H9 (cell line): ENCODE measurements around the gene OPTN. TPM values are rescaled to one million over a fixed set of nuclear protein-coding genes. Genes with fewer than 3 reads are reported as not detected.

Experiments used
- DNase-seq: peaks from one replicate; pipeline ENCODE4 v3.0.0-alpha.2; 2017
- H2AFZ ChIP-seq: one replicate; pipeline ENCODE4 v1.6.1; 2013; ENCODE audit warnings: mild to moderate bottlenecking, low read length, control low read depth, moderate library complexity
- H2AK5ac ChIP-seq: 2 replicates; pipeline ENCODE4 v1.6.1; 2013; ENCODE audit warnings: low read length, control low read depth, mixed read lengths; ENCODE audit not compliant: insufficient read length
- H2BK120ac ChIP-seq: one replicate; pipeline ENCODE4 v1.6.1; 2013; ENCODE audit warnings: low read depth, mild to moderate bottlenecking, low read length, control low read depth, inconsistent platforms; ENCODE audit not compliant: poor library complexity, severe bottlenecking
- H2BK12ac ChIP-seq: 2 replicates; pipeline ENCODE4 v1.6.1; 2013; ENCODE audit warnings: low read length, control low read depth, mixed read lengths, low read depth; ENCODE audit not compliant: insufficient read length
- H2BK15ac ChIP-seq: 2 replicates; pipeline ENCODE4 v1.6.1; 2013; ENCODE audit warnings: low read depth, low read length, control low read depth
- H2BK20ac ChIP-seq: one replicate; pipeline ENCODE4 v1.6.1; 2013; ENCODE audit warnings: low read depth, mild to moderate bottlenecking, low read length, control low read depth, inconsistent platforms; ENCODE audit not compliant: poor library complexity, severe bottlenecking
- H2BK5ac ChIP-seq: 2 replicates; pipeline ENCODE4 v1.6.1; 2013; ENCODE audit warnings: low read length, control low read depth, mixed read lengths; ENCODE audit not compliant: insufficient read length
- H3K14ac ChIP-seq: 2 replicates; pipeline ENCODE4 v1.6.1; 2013; ENCODE audit warnings: low read length, control low read depth; ENCODE audit not compliant: insufficient read depth
- H3K18ac ChIP-seq: 2 replicates; pipeline ENCODE4 v1.6.1; 2013; ENCODE audit warnings: low read depth, mild to moderate bottlenecking, mixed read lengths, low read length, control low read depth; ENCODE audit not compliant: insufficient read length
- H3K23ac ChIP-seq: 2 replicates; pipeline ENCODE4 v1.6.1; 2013; ENCODE audit warnings: low read length, control low read depth, mixed read lengths, low read depth; ENCODE audit not compliant: insufficient read length
- H3K23me2 ChIP-seq: 2 replicates; pipeline ENCODE4 v1.6.1; 2013; ENCODE audit warnings: low read depth, mild to moderate bottlenecking, mixed read lengths, low read length, control low read depth; ENCODE audit not compliant: insufficient read length, poor library complexity, severe bottlenecking
- H3K27ac ChIP-seq: 2 replicates; pipeline ENCODE4 v1.5.1; 2013; ENCODE audit warnings: low read length, control low read depth, mixed read lengths, low read depth; ENCODE audit not compliant: insufficient read length
- H3K27me3 ChIP-seq: 2 replicates; pipeline ENCODE4 v1.6.1; 2013; ENCODE audit warnings: low read length, control low read depth, inconsistent platforms; ENCODE audit not compliant: insufficient read depth
- H3K4ac ChIP-seq: 2 replicates; pipeline ENCODE4 v1.6.1; 2013; ENCODE audit warnings: low read depth, mild to moderate bottlenecking, control low read depth, inconsistent platforms, low read length, moderate library complexity
- H3K4me1 ChIP-seq: 2 replicates; pipeline ENCODE4 v1.6.1; 2013; ENCODE audit warnings: low read length, control low read depth, inconsistent platforms; ENCODE audit not compliant: insufficient read depth
- H3K4me2 ChIP-seq: 2 replicates; pipeline ENCODE4 v1.6.1; 2013; ENCODE audit warnings: low read length, control low read depth, mixed read lengths; ENCODE audit not compliant: insufficient read length, insufficient read depth
- H3K56ac ChIP-seq: 2 replicates; pipeline ENCODE4 v1.6.1; 2013; ENCODE audit warnings: low read depth, mild to moderate bottlenecking, mixed read lengths, low read length, control low read depth; ENCODE audit not compliant: insufficient read length
- H3K79me1 ChIP-seq: 2 replicates; pipeline ENCODE4 v1.6.1; 2013; ENCODE audit warnings: low read depth, mild to moderate bottlenecking, moderate library complexity, low read length, control low read depth, inconsistent platforms; ENCODE audit not compliant: insufficient read depth, poor library complexity, severe bottlenecking
- H3K79me2 ChIP-seq: 2 replicates; pipeline ENCODE4 v1.6.1; 2013; ENCODE audit warnings: low read length, control low read depth, inconsistent platforms; ENCODE audit not compliant: insufficient read depth
- H3K9ac ChIP-seq: 2 replicates; pipeline ENCODE4 v1.6.1; 2013; ENCODE audit warnings: low read length, control low read depth, mixed read lengths; ENCODE audit not compliant: insufficient read length; ENCODE audit errors: extremely low read depth
- H3K9me3 ChIP-seq: one replicate; pipeline ENCODE4 v1.6.1; 2013; ENCODE audit warnings: low read depth, low read length, inconsistent platforms; ENCODE audit not compliant: control insufficient read depth
- H3T11ph ChIP-seq: one replicate; pipeline ENCODE4 v1.6.1; 2013; ENCODE audit warnings: mild to moderate bottlenecking, low read length, control low read depth, inconsistent platforms
- H4K20me1 ChIP-seq: one replicate; pipeline ENCODE4 v1.6.1; 2013; ENCODE audit not compliant: control insufficient read depth, insufficient read length, insufficient read depth
- H4K5ac ChIP-seq: 2 replicates; pipeline ENCODE4 v1.6.1; 2013; ENCODE audit warnings: low read depth, mild to moderate bottlenecking, mixed read lengths, low read length, control low read depth; ENCODE audit not compliant: insufficient read length
- H4K8ac ChIP-seq: replicated peaks from 2 replicates; pipeline ENCODE4 v1.6.1; 2013; ENCODE audit warnings: low read length, control low read depth, mixed read lengths, low read depth; ENCODE audit not compliant: insufficient read length
- H4K91ac ChIP-seq: 2 replicates; pipeline ENCODE4 v1.6.1; 2013; ENCODE audit warnings: low read depth, mild to moderate bottlenecking, moderate library complexity, mixed read lengths, low read length, control low read depth; ENCODE audit not compliant: insufficient read length
- H3K27ac Mint-ChIP-seq, 3 experiments: 2 replicates in 2 of 3; 3 replicates in 1 of 3; pipeline ENCODE4 v1.8.0; 2020 to 2021; ENCODE audit warnings: mixed read lengths in 3 of 3, mild to moderate bottlenecking in 1 of 3, moderate library complexity in 1 of 3
- H3K27me3 Mint-ChIP-seq: 2 replicates; pipeline ENCODE4 v1.8.0; 2021; ENCODE audit warnings: low read depth, mild to moderate bottlenecking, moderate library complexity, mixed read lengths
- H3K36me3 Mint-ChIP-seq, 3 experiments: 2 replicates in 2 of 3; 3 replicates in 1 of 3; pipeline ENCODE4 v1.8.0; 2020 to 2021; ENCODE audit warnings: low read depth in 3 of 3, mixed read lengths in 3 of 3; ENCODE audit not compliant: insufficient read depth in 1 of 3
- H3K4me1 Mint-ChIP-seq, 2 experiments: 2 replicates each; pipeline ENCODE4 v1.8.0; 2020; ENCODE audit warnings: mixed read lengths in 2 of 2
- H3K4me3 Mint-ChIP-seq, 2 experiments: 2 replicates in 1 of 2; 3 replicates in 1 of 2; pipeline ENCODE4 v1.8.0; 2020 to 2021; ENCODE audit warnings: mild to moderate bottlenecking in 2 of 2, mixed read lengths in 2 of 2, moderate library complexity in 1 of 2
- H3K9me3 Mint-ChIP-seq, 2 experiments: 2 replicates in 1 of 2; 3 replicates in 1 of 2; pipeline ENCODE4 v1.8.0; 2020; ENCODE audit warnings: mild to moderate bottlenecking in 2 of 2, mixed read lengths in 2 of 2, moderate library complexity in 1 of 2
- CTCF ChIP-seq: fragments of 200-600 bp; sonication (generic); conservative IDR thresholded peaks from 3 replicates; pipeline ENCODE4 v1.8.0; 2021; ENCODE audit warnings: antibody characterized with exemption, mild to moderate bottlenecking
- WGBS: extraction: QIAGEN DNeasy Blood & Tissue Kit; methylation state at CpG from one replicate; pipeline ENCODE4 v1.1.7; 2013; ENCODE audit warnings: missing lambda C conversion rate, low lambda C conversion rate, mixed read lengths; ENCODE audit not compliant: insufficient read length; ENCODE audit errors: extremely low coverage; 5-methylcytosine and 5-hydroxymethylcytosine counted together
- total RNA-seq: library from RNA; stranded (reverse); gene quantifications from 2 replicates; pipeline ENCODE4 v1.2.1, GENCODE V29; 2021

The OPTN gene
- total RNA-seq, 1 experiment from 2014 or later: 16.1 TPM

- H4K8ac ChIP-seq: no peak overlapping the region
These were observed 45.1 kb upstream of the OPTN start for GRCh38 chr10:13054844-13055243.

More at GRCh38 chr10:13054844-13055243, 45.1 kb upstream of the OPTN start:
- Histone ChIP-seq H3K9me3 (no peaks in the 10 kb centered on the region), H3K4me1 (peaks cover 7% of the 10 kb centered on the region; the same call in 1 of the 2 replicates), H3K79me1 (no peaks in the 10 kb centered on the region), H2BK5ac (no peak overlapping the region), H2BK15ac (no peak overlapping the region), H4K20me1 (no peaks in the 10 kb centered on the region), H3K4ac (no peak overlapping the region), H3K56ac (no peak overlapping the region), H2BK120ac (no peak overlapping the region), H3K23ac (no peak overlapping the region), H3K14ac (no peak overlapping the region), H3K79me2 (no peaks in the 10 kb centered on the region), H3K18ac (no peak overlapping the region), H3K9ac (no peak overlapping the region), H3K23me2 (no peaks in the 10 kb centered on the region), H3K4me2 (no peak overlapping the region), H4K5ac (no peak overlapping the region), H3K27me3 (no peaks in the 10 kb centered on the region), H2BK12ac (no peak overlapping the region), H4K91ac (no peak overlapping the region), H2AFZ (no peak overlapping the region), H2BK20ac (no peak overlapping the region), H3T11ph (no peak overlapping the region), H3K27ac (no peak overlapping the region), H2AK5ac (no peak overlapping the region)
- Mint-ChIP-seq H3K4me3 (no peak overlapping the region), H3K27ac (no peak overlapping the region), H3K9me3 (no peaks in the 10 kb centered on the region), H3K36me3 (no peaks in the 10 kb centered on the region), H3K4me1 (peaks cover 34 to 35% of the 10 kb centered on the region in 2 experiments), H3K27me3 (no peaks in the 10 kb centered on the region; the same call in 1 of the 2 replicates)
- WGBS: no CpG with 5 or more reads among the region's 4 CpGs
- DNase-seq: no peak
- no peak for TF ChIP-seq CTCF
